Cardiac fibroblast (primary cell): ENCODE measurements around the gene MRPL45.
A peak's percentile ranks its signal among the peaks of the same experiment; 100 is the strongest.

ENCODE experiments used
- DNase-seq, 2 donors: peaks; one replicate each; pipeline versions ENCODE4 v3.0.0 to v3.0.0-alpha.2; 2010; ENCODE audit warnings: low read depth in 2 of 2
- H3K4me3 ChIP-seq, 2 donors: replicated peaks in 1 of 2; 1 replicate in 1 of 2; 2 replicates in 1 of 2; pipeline ENCODE4 v1.5.1; 2011; ENCODE audit warnings: low read depth in 2 of 2, low read length in 2 of 2, mild to moderate bottlenecking in 2 of 2, moderate library complexity in 1 of 2
- CTCF ChIP-seq: IDR thresholded peaks from one replicate; pipeline ENCODE4 v1.5.1; 2011; ENCODE audit warnings: low read depth, mild to moderate bottlenecking, low read length, inconsistent platforms

Gene MRPL45

GRCh38 chr17:38315497-38315896 is 18.5 kb downstream of the MRPL45 start:
- DNase-seq, result no peak
- no peak overlapping the region for H3K4me3 ChIP-seq

GRCh38 chr17:38317081-38317480 is 20.1 kb downstream of the MRPL45 start:
- no peak for TF ChIP-seq CTCF
- DNase-seq, result no peak
- no peak overlapping the region for H3K4me3 ChIP-seq

More at GRCh38 chr17:38315497-38315896, 18.5 kb downstream of the MRPL45 start:
- no peak for TF ChIP-seq CTCF

- no peak for TF ChIP-seq CTCF
- DNase-seq, result no peak
- no peak overlapping the region for H3K4me3 ChIP-seq
Measured at GRCh38 chr17:38320482-38320881, 23.5 kb downstream of the MRPL45 start.

DNA sequence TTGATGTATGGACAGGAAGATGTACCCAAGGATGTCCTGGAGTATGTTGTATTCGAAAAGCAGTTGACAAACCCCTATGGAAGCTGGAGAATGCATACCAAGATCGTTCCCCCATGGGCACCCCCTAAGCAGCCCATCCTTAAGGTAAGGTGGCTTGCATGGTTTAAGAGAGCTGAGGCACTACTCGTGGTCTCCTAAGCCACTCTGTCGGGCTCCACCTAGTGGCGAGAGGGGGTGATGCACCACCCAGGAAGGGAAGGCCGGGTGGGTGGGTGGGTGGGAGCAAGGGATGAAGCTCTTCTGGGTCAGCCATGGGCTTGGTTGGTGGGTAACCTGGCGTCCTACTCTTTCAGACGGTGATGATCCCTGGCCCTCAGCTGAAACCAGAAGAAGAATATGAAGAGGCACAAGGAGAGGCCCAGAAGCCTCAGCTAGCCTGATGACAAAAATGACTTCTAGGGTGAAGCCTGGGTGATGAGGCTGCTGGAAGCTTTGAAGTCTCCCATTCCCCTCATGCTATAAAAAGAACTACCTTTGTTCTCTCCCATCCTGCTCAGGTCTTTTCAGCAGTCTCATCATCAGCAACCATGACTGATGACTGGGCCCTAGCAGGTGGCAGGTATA is 25.3 kb downstream of the MRPL45 start:
- H3K4me3 ChIP-seq, result no peak overlapping the region
- TF ChIP-seq CTCF, result peak; percentile 72
- DNase-seq, result peak; percentile 59 to 62

DNA sequence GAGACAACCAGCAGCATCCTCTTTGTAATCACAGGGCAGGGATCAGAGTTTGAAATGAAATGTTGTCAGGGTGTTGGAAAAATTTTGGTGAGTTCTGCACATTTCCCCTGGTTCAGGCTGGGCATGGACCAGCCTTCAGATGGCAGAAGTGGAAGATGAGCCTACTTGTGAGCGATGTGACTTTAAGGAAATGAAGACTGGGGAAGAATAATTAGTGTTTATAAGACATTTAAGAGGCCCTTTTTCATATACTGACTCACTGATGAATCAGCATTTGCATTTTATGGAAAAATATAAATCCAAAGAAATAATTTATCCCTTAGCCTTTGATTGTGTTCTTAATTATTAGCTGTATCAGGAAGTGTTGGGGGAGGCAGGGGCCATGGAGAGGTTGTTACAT is 25.9 kb downstream of the MRPL45 start:
- no peak for TF ChIP-seq CTCF
- H3K4me3 ChIP-seq, result no peak overlapping the region
- no peak for DNase-seq

GRCh38 chr17:38324141-38324697 is 27.3 kb downstream of the MRPL45 start:
- no peak for TF ChIP-seq CTCF
- no peak overlapping the region for H3K4me3 ChIP-seq
- no peak for DNase-seq

DNA sequence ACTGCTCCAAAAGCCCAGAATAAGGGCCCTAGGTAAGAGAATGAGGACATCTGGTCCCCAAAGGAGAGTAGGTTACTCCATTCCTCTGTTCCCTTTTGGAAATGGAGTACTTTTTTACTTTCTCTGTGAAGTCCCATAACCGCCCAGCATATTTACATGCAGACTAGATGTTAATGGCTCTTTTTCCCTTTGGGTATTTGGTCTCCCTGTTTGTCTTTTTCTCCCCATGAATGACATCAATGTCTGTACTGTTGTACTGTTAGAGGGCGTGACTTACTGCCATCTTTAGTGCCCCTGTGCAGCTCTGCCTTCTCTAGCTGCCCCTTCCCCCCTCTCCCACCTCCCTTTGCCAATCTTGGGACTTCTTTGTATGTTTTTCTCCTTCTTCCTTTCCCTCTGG is 27.8 kb downstream of the MRPL45 start:
- no peak for TF ChIP-seq CTCF
- H3K4me3 ChIP-seq, result no peak overlapping the region
- DNase-seq, result no peak
